HepG2 (cell line): ENCODE results near the gene ADARB1.

Experiments
- FOXC1 ChIP-seq: sonication (generic); formaldehyde crosslinking; IDR thresholded peaks from 2 replicates; pipeline ENCODE4 v1.8.0; 2022; ENCODE audit warnings: mild to moderate bottlenecking, missing genetic modification reagents, borderline replicate concordance
- HCFC1 ChIP-seq: fragments of 150-350 bp; IDR thresholded peaks from 2 replicates; pipeline ENCODE4 v1.6.1; 2014; ENCODE audit warnings: low read depth, low read length
- NR3C1 ChIP-seq: sonication (generic); formaldehyde crosslinking; IDR thresholded peaks from 2 replicates; pipeline ENCODE4 v1.4.0; 2020; ENCODE audit warnings: missing genetic modification reagents
- POLR2AphosphoS5 ChIP-seq: IDR thresholded peaks from 2 replicates; pipeline ENCODE4 v1.6.1; 2012; ENCODE audit warnings: low read depth, low read length
- ZNF782 ChIP-seq: sonication (generic); formaldehyde crosslinking; IDR thresholded peaks from 2 replicates; pipeline ENCODE4 v1.4.0; 2020; ENCODE audit warnings: missing genetic modification reagents, mild to moderate bottlenecking, borderline replicate concordance

DNA sequence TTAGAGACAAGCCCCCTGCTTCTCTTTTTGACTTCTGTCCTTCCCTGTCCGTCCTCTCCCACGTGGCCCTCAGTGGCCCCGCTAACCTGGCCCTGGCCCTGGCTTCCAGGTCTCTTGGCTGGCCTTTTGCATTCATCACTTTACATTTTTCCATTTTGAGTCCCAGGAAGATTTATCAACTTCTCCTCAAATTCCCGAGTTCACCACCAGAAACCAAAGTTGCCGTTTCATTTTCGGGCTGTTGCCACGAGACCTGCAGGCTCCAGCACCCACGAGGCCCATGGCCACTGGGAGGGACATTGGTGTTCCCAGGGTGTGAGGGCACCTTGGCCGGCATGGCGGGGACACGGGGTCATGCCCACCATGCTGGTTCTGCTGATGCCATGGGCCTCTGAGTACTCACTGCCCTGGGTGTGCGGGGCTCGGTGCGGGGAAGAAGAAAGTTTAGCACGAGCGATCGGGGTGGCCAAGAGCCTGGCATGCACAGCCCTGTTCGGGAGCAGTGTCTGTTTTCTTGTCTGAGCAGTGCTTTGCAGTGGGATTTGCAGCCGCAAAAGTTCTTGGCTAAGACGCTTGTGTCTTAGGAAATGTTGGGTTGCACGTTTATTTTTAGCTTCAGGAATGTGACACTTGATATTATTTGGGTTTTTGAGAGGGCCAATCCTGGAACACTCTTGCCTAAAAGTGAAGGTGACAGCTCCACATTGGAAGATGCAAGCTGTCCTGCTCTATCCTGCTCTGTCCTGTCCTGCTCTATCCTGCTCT, 40.4 kb upstream of the ADARB1 start:
- TF ChIP-seq HCFC1 (no peak), POLR2AphosphoS5 (no peak), ZNF782 (CRISPR knock-in tag) (no peak), FOXC1 (CRISPR knock-in tag) (no peak), NR3C1 (CRISPR knock-in tag) (no peak)
